Lower leg skin (tissue), 4 donors: ENCODE data around the gene RPL7A. TPM values are rescaled to one million over a fixed set of nuclear protein-coding genes. Genes with fewer than 3 reads are reported as not detected.

Experiments used
- DNase-seq, 2 donors: peaks; one replicate each; pipeline ENCODE4 v3.0.0-alpha.2; 2019; ENCODE audit warnings: low spot score in 2 of 2
- H3K4me3 ChIP-seq: fragments of 200-600 bp; sonication (generic); 2 replicates; pipeline ENCODE4 v1.5.1; 2017; ENCODE audit warnings: mild to moderate bottlenecking, low read depth; ENCODE audit not compliant: poor library complexity, severe bottlenecking
- CTCF ChIP-seq, 3 donors: fragments of 450-650 bp; IDR thresholded peaks; one replicate each; pipeline ENCODE4 v1.5.1; 2016; ENCODE audit warnings: antibody characterized with exemption in 3 of 3, mild to moderate bottlenecking in 3 of 3, moderate library complexity in 2 of 3
- POLR2A ChIP-seq, 2 donors: fragments of 450-650 bp; IDR thresholded peaks; one replicate each; pipeline ENCODE4 v1.6.1; 2016 to 2017; ENCODE audit warnings: antibody characterized with exemption in 2 of 2, mild to moderate bottlenecking in 1 of 2, moderate library complexity in 1 of 2
- WGBS, 2 donors: methylation state at CpG; one replicate each; pipeline ENCODE4 v1.1.5; 2018; 5-methylcytosine and 5-hydroxymethylcytosine counted together
- intact Hi-C: fragments of 100-400 bp; cut with DNase I; formaldehyde crosslinking; loops from one replicate; pipeline ENCODE4 v1.15.0; 2023; ENCODE audit warnings: low total_unique reads
- total RNA-seq, 4 donors: library from RNA; depleted of rRNA; stranded (reverse); fragments of >200 nt; gene quantifications; one replicate each; pipeline ENCODE4 v1.1.0, GENCODE V29; 2016

Gene RPL7A
- total RNA-seq, 4 donors from 2014 or later: 2,005 to 2,991 (median 2,631) TPM

- WGBS, 2 donors: 84% methylated on average over 32 to 36 of the region's 38 CpGs
- DNase-seq: peak in 1 of 2 donors; percentile 77
- intact Hi-C loops: no loop called here
- TF ChIP-seq POLR2A (IDR thresholded peaks at IDR 0.05) (no peak), CTCF (IDR thresholded peaks at IDR 0.05) (no peak)
- no peak overlapping the region for H3K4me3 ChIP-seq
Observed at GRCh38 chr9:133304477-133305377, 43.3 kb upstream of the RPL7A start.

DNA sequence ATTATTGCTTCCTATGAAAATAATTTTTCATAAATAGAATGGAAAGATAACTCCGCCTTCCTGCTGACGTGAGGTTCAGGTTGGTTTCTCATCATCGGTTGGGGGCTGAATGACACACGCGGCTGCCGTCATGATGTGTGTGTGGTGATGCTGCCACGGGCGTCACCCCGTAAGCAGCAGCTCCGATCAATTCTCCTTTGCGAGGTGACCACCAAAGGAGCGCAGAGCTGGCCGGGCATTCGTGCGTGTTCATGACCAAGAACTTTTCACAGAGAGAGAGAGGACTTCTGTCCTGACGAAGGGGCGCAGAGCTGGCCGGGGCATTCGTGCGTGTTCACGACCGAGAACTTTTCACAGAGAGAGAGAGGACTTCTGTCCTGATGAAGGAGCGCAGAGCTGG is 42.3 kb upstream of the RPL7A start:
- TF ChIP-seq CTCF (IDR thresholded peaks at IDR 0.05): no peak
- TF ChIP-seq POLR2A (IDR thresholded peaks at IDR 0.05): no peak
- WGBS, 2 donors: 79 to 81% methylated on average over 23 of the region's 23 CpGs
- intact Hi-C loops: no loop called here
- DNase-seq: peak in 1 of 2 donors; percentile 39
- H3K4me3 ChIP-seq: no peak overlapping the region

DNA sequence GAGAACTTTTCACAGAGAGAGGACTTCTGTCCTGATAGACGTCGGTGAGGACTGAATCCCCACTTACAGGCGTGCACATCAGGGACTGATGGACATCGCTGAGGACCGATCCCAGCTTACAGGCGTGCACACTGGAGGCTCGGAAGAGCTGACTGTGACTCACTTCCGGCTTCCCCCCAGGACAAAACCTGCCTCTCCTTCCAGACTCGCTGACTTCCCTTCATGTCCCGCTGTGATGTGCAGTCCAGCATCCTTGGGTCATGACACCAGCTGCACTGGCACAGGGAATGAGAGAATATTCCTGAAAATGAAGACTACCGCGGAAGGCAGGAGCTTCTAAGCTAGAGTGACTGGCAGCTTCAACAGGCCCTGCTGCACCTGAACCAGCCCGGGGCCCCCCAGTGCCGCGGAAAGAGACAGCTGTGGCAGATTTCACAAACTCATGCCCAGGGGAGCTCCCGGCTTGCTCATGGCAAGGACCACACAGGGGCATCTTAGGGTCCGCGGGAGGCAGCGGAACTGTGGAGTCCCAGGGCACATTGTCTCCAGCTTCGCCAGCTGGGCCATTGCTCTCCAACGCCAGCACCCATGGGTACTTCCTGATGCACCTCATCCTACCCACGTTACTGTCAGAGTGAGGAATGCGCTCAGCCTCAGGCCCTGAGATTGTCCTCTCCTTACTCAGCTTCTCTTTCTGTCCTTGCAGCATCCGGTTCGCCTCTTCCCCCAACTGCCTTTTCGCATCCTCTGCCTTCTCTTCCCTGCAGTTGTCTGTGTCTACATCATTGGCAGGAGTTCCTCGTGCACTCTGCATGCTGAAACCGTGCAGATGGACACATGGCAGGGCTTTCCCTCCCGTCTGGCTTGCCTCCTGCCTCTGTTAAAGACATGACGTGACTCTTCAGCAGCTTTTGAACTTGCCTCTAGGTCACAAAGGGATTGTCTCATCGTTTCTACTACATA is 41.5 kb upstream of the RPL7A start:
- no peak overlapping the region for H3K4me3 ChIP-seq
- no peak for TF ChIP-seq POLR2A (IDR thresholded peaks at IDR 0.05)
- no peak for TF ChIP-seq CTCF (IDR thresholded peaks at IDR 0.05)
- intact Hi-C loops: no loop called here
- WGBS, 2 donors: 64 to 69% methylated on average over 31 of the region's 31 CpGs
- DNase-seq: peak in 1 of 2 donors; percentile 67

GRCh38 chr9:133307301-133307700 is 40.7 kb upstream of the RPL7A start:
- DNase-seq: peak in 1 of 2 donors; percentile 13
- H3K4me3 ChIP-seq: no peak overlapping the region
- intact Hi-C loops: no loop called here
- TF ChIP-seq POLR2A (IDR thresholded peaks at IDR 0.05) (no peak), CTCF (IDR thresholded peaks at IDR 0.05) (no peak)
- WGBS, 2 donors: 67 to 71% methylated on average over 16 of the region's 16 CpGs

DNA sequence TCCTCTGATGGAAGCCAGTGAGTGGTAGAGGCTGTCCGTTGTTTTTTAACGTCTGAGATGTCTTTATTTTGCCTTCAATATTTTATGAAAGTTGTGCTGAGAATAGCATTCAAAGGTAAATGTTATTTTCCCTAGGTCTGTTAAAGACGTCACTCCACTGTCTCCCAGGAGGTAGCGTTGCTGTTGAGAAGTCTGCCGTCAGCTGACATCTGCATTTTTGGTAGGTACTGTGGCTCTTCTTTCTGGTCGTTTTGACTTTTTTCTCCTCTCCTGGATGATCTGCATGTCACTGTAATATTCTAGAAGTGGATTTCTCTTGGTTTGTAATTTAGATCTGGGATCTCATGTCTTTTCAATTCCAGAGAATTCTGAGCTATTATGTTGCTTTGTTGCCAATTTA is 38.4 kb upstream of the RPL7A start:
- DNase-seq: no peak
- WGBS, 2 donors: 85 to 89% methylated on average over 6 of the region's 6 CpGs
- intact Hi-C loops: no loop called here
- TF ChIP-seq CTCF (IDR thresholded peaks at IDR 0.05): no peak
- no peak for TF ChIP-seq POLR2A (IDR thresholded peaks at IDR 0.05)
- no peak overlapping the region for H3K4me3 ChIP-seq
